Breast epithelium (tissue), 4 donors: ENCODE data around the gene AOPEP. TPM values are rescaled to one million over a fixed set of nuclear protein-coding genes. Genes with fewer than 3 reads are reported as not detected.

Experiments used
- DNase-seq, 2 donors: peaks; one replicate each; pipeline ENCODE4 v3.0.0-alpha.2; 2019; ENCODE audit warnings: low spot score in 2 of 2
- H3K27ac ChIP-seq, 2 donors: fragments of 200-600 bp; sonication (generic) in 1 of 2; one replicate each; pipeline ENCODE4 v1.5.1; 2016 to 2019; ENCODE audit warnings: mild to moderate bottlenecking in 1 of 2
- H3K27me3 ChIP-seq, 2 donors: fragments of 200-600 bp; sonication (generic) in 1 of 2; one replicate each; pipeline versions ENCODE4 v1.5.1 to v1.6.0; 2017 to 2019; ENCODE audit warnings: control low read depth in 1 of 2, mild to moderate bottlenecking in 1 of 2
- H3K36me3 ChIP-seq: fragments of 200-600 bp; one replicate; pipeline ENCODE4 v1.5.1; 2019
- H3K4me1 ChIP-seq, 2 donors: fragments of 200-600 bp; sonication (generic); one replicate each; pipeline ENCODE4 v1.5.1; 2016 to 2019; ENCODE audit warnings: control low read depth in 1 of 2
- H3K4me3 ChIP-seq, 3 donors: fragments of 200-600 bp; sonication (generic); 1 replicate in 2 of 3; 2 replicates in 1 of 3; pipeline ENCODE4 v1.5.1; 2016 to 2019; ENCODE audit warnings: mild to moderate bottlenecking in 3 of 3, moderate library complexity in 2 of 3
- H3K9me3 ChIP-seq, 2 donors: fragments of 200-600 bp; sonication (generic) in 1 of 2; one replicate each; pipeline ENCODE4 v1.5.1; 2016 to 2019; ENCODE audit warnings: control low read depth in 1 of 2
- POLR2A ChIP-seq: fragments of 450-650 bp; IDR thresholded peaks from one replicate; pipeline ENCODE4 v1.6.1; 2016; ENCODE audit warnings: antibody characterized with exemption, mild to moderate bottlenecking, moderate library complexity
- POLR2AphosphoS5 ChIP-seq, 3 donors: sonication (generic); formaldehyde crosslinking; IDR thresholded peaks; one replicate each; pipeline ENCODE4 v1.6.1; 2017; ENCODE audit warnings: antibody characterized with exemption in 3 of 3
- intact Hi-C: fragments of 100-400 bp; cut with DNase I; formaldehyde crosslinking; loops from one replicate; pipeline ENCODE4 v1.15.1; 2023; ENCODE audit warnings: low total_unique reads
- total RNA-seq, 3 donors: library from RNA; depleted of rRNA; stranded (reverse); fragments of >200 nt; gene quantifications; one replicate each; pipeline ENCODE4 v1.1.0, GENCODE V29; 2016
- TF ChIP-seq, protein P1 (sequence below), 3 donors: fragments of 450-650 bp; IDR thresholded peaks; one replicate each; pipeline ENCODE4 v1.5.1; 2016 to 2017; ENCODE audit warnings: antibody characterized with exemption in 3 of 3, mild to moderate bottlenecking in 3 of 3, moderate library complexity in 3 of 3

Gene AOPEP
- total RNA-seq, 3 donors from 2014 or later = 15.5 to 94.1 (median 87.5) TPM

DNA sequence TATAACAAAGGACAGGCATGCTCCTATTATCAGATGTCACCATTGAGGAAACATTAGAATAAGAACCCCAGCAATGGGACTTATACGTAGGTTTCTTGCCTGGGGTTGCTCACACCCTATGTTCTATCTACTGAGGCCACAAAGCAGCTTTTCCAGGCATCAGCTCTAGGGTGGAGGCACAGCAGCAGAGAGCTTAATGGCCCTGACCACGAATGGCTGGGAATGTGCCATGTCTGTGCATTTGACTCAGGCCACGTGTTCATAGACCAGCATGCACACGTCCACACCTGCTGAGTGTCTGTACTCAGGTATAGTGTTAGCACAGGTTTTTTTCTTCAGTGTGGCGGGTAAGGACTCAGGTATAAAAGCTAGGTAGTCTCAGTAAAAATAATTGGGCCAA, 129.4 kb downstream of the AOPEP start:
- intact Hi-C loops = no loop called here
- Histone ChIP-seq H3K36me3 (no peaks in the 10 kb centered on the region), H3K27me3 (no peaks in the 10 kb centered on the region), H3K27ac (no peak overlapping the region), H3K4me1 (no peaks in the 10 kb centered on the region), H3K9me3 (no peaks in the 10 kb centered on the region), H3K4me3 (no peak overlapping the region)
- DNase-seq = no peak
- TF ChIP-seq POLR2AphosphoS5 (IDR thresholded peaks at IDR 0.05) (no peak), POLR2A (no peak)
- TF ChIP-seq, protein P1, sequence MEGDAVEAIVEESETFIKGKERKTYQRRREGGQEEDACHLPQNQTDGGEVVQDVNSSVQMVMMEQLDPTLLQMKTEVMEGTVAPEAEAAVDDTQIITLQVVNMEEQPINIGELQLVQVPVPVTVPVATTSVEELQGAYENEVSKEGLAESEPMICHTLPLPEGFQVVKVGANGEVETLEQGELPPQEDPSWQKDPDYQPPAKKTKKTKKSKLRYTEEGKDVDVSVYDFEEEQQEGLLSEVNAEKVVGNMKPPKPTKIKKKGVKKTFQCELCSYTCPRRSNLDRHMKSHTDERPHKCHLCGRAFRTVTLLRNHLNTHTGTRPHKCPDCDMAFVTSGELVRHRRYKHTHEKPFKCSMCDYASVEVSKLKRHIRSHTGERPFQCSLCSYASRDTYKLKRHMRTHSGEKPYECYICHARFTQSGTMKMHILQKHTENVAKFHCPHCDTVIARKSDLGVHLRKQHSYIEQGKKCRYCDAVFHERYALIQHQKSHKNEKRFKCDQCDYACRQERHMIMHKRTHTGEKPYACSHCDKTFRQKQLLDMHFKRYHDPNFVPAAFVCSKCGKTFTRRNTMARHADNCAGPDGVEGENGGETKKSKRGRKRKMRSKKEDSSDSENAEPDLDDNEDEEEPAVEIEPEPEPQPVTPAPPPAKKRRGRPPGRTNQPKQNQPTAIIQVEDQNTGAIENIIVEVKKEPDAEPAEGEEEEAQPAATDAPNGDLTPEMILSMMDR (IDR thresholded peaks at IDR 0.05) = no peak

DNA sequence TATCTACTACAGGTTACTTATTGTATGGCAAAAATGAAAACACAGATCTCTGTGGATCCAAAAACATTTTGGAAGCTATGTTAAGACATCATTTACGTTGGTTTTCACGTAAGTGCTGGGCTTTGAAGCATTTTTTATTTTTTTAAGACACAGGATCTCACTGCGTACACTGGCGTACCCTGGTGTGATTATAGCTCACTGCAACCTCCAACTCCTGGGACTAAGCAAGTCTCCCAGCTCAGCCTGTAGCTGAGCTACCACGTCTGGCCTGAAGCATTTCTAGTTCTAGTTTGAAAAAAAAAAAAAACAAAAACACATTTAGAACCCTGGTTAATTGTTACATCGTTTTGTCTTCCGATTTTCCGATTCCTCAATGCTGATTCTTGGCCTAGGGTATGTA, 131.3 kb downstream of the AOPEP start:
- H3K4me3 ChIP-seq = no peak overlapping the region
- H3K36me3 ChIP-seq = no peaks in the 10 kb centered on the region
- H3K27ac ChIP-seq = no peak overlapping the region
- H3K4me1 ChIP-seq = no peaks in the 10 kb centered on the region
- no peaks in the 10 kb centered on the region for H3K27me3 ChIP-seq
- TF ChIP-seq, protein P1 (IDR thresholded peaks at IDR 0.05) = no peak
- TF ChIP-seq POLR2A (no peak), POLR2AphosphoS5 (IDR thresholded peaks at IDR 0.05) (no peak)
- no peak for DNase-seq
- no peaks in the 10 kb centered on the region for H3K9me3 ChIP-seq
- intact Hi-C loops = no loop called here

DNA sequence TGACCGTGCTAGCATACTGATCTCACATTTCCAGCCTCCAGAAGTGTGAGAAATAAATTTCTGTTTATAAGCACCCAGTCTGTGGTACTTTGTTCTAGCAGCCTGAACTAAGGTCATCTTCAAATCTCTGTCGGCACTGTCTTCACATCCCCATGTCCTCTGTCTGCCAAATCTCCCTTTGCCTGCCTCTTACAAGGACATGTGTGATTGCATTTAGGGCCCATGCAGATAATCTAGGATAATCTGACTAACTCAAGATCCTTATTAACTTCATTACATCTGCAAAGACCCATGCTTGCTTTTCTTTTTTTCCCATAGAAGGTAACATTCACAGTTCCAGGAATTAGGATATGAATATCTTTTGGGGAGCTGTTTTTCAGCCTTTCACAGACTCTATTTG, 132.7 kb downstream of the AOPEP start:
- no peaks in the 10 kb centered on the region for H3K36me3 ChIP-seq
- no peaks in the 10 kb centered on the region for H3K4me1 ChIP-seq
- no peaks in the 10 kb centered on the region for H3K27me3 ChIP-seq
- TF ChIP-seq, protein P1 (IDR thresholded peaks at IDR 0.05) = no peak
- TF ChIP-seq POLR2AphosphoS5 (IDR thresholded peaks at IDR 0.05) = no peak
- no peak for TF ChIP-seq POLR2A
- H3K27ac ChIP-seq = no peak overlapping the region
- DNase-seq = no peak
- no peak overlapping the region for H3K4me3 ChIP-seq
- H3K9me3 ChIP-seq = no peaks in the 10 kb centered on the region
- intact Hi-C loops = no loop called here

DNA sequence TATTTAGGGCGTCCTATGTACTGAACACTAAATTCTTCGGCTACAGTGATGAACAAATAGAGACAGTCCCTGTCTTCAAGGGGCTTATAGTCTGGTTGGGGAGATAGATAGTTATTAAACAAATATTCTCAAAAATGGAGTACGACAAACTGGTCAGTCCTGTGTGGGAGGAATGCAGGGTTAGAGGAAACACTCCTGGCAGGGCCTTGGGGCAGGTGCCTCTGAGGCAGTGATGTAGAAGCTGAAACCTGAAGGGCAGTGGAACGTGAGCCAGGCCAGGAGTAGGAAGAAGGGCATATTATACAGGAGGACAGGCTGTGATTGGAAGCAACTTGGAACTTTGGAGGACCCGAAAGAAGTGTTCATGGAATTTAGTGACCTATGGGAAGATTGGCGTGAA, 133.4 kb downstream of the AOPEP start:
- Histone ChIP-seq H3K9me3 (no peaks in the 10 kb centered on the region), H3K27me3 (no peaks in the 10 kb centered on the region), H3K4me1 (no peaks in the 10 kb centered on the region), H3K27ac (no peak overlapping the region), H3K4me3 (no peak overlapping the region), H3K36me3 (no peaks in the 10 kb centered on the region)
- intact Hi-C loops = no loop called here
- no peak for DNase-seq
- no peak for TF ChIP-seq POLR2AphosphoS5 (IDR thresholded peaks at IDR 0.05)
- TF ChIP-seq POLR2A = no peak

DNA sequence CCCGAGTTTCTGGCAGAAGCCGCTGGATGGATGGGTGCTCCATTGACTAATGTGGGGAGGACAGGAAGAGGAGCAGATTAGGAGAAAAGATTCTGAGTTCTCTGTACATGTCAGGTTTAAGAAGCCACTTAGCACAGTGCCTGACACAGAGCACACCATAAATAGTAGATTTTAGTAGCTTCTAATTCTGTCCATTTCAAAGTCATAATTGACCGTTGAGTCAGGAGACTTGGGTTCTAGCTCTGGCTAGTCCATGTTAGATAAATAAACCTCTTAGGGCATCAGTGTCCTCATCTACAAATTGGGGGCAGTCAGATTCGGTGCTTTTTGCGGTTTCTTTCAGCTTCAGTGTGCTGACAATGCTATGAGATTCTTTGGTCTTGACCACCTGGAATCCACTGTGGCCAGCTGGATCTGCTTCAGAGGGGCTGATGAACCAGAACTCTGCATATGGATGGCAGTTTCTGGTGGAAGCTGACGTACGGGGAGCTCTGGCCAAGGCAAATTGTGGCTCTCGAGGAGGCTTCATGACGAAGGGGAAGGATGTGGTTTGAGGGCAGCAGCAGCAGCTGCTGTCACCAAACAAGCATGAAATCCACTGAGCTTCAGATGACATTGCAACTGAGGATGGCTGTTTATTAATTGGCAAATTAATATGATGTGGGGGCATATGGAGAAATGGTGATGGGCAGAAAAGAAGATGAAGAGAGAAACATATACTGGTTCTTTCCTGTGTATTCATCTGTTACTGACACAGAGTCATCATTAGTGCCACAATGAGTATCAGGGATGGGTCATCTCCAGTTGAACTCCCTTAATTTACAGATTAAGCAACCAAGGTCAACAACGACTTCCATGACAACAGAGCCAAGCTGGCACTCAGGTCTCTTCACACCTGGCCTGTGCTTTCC, 134.4 kb downstream of the AOPEP start:
- TF ChIP-seq POLR2A = no peak
- TF ChIP-seq POLR2AphosphoS5 (IDR thresholded peaks at IDR 0.05) = no peak
- TF ChIP-seq, protein P1 (IDR thresholded peaks at IDR 0.05) = no peak
- Histone ChIP-seq H3K36me3 (no peaks in the 10 kb centered on the region), H3K4me1 (no peaks in the 10 kb centered on the region), H3K27me3 (no peaks in the 10 kb centered on the region), H3K9me3 (no peaks in the 10 kb centered on the region), H3K4me3 (no peak overlapping the region), H3K27ac (peak overlapping the region in 1 of 2 donors; percentile 30)
- no peak for DNase-seq
- intact Hi-C loops = no loop called here
